ENCODE measurements around the gene SNRNP35. TPM values are rescaled to one million over a fixed set of nuclear protein-coding genes. Genes with fewer than 3 reads are reported as not detected.

Gene SNRNP35
- total RNA-seq, 3 donors from 2014 or later, result 14.6 to 24.1 (median 17.7) TPM

GRCh38 chr12:123472438-123472849, 14.5 kb downstream of the SNRNP35 start:
- Histone ChIP-seq H3K9me3 (no peaks in the 10 kb centered on the region), H3K27ac (no peak overlapping the region), H3K36me3 (no peaks in the 10 kb centered on the region), H3K4me3 (no peak overlapping the region), H3K4me1 (no peaks in the 10 kb centered on the region), H3K27me3 (no peaks in the 10 kb centered on the region)
- intact Hi-C loops (cut with DNase I; ENCODE audit: low total_unique reads), result loop anchor here (10.0 kb wide), 1 partner anchor 88 kb away; the partner anchor contains the start of gene KMT5A
- TF ChIP-seq CTCF (IDR thresholded peaks at IDR 0.05), result no peak
- no peak for TF ChIP-seq POLR2A (IDR thresholded peaks at IDR 0.05)
- TF ChIP-seq POLR2AphosphoS5 (IDR thresholded peaks at IDR 0.05), result no peak
- DNase-seq (ENCODE audit: low spot score in 2 of 2), result no peak

GRCh38 chr12:123474485-123475245, 16.7 kb downstream of the SNRNP35 start:
- H3K27ac ChIP-seq, result no peak overlapping the region
- intact Hi-C loops (cut with DNase I; ENCODE audit: low total_unique reads), result loop anchor here (10.0 kb wide), 1 partner anchor 90 kb away; the partner anchor contains the start of gene KMT5A
- H3K27me3 ChIP-seq, result no peaks in the 10 kb centered on the region
- H3K36me3 ChIP-seq, result no peaks in the 10 kb centered on the region
- no peak for TF ChIP-seq POLR2AphosphoS5 (IDR thresholded peaks at IDR 0.05)
- no peak for TF ChIP-seq POLR2A (IDR thresholded peaks at IDR 0.05)
- no peak for DNase-seq (ENCODE audit: low spot score in 2 of 2)
- no peak overlapping the region for H3K4me3 ChIP-seq
- H3K9me3 ChIP-seq, result no peaks in the 10 kb centered on the region
- no peaks in the 10 kb centered on the region for H3K4me1 ChIP-seq

- H3K4me3 ChIP-seq, result no peak overlapping the region
- H3K9me3 ChIP-seq, result no peaks in the 10 kb centered on the region
- no peaks in the 10 kb centered on the region for H3K36me3 ChIP-seq
- H3K27me3 ChIP-seq, result no peaks in the 10 kb centered on the region
- no peaks in the 10 kb centered on the region for H3K4me1 ChIP-seq
- intact Hi-C loops (cut with DNase I; ENCODE audit: low total_unique reads), result loop anchor here (10.0 kb wide), 1 partner anchor 90 kb away; the partner anchor contains the start of gene KMT5A
- TF ChIP-seq POLR2AphosphoS5 (IDR thresholded peaks at IDR 0.05) (no peak), POLR2A (IDR thresholded peaks at IDR 0.05) (no peak), CTCF (IDR thresholded peaks at IDR 0.05) (no peak)
- no peak for DNase-seq (ENCODE audit: low spot score in 2 of 2)
- no peak overlapping the region for H3K27ac ChIP-seq
Measured at GRCh38 chr12:123475246-123475703, 17.3 kb downstream of the SNRNP35 start.

GRCh38 chr12:123478069-123478468, 20.1 kb downstream of the SNRNP35 start:
- TF ChIP-seq CTCF (IDR thresholded peaks at IDR 0.05) (no peak), POLR2A (IDR thresholded peaks at IDR 0.05) (no peak), POLR2AphosphoS5 (IDR thresholded peaks at IDR 0.05) (no peak)
- H3K4me1 ChIP-seq, result no peaks in the 10 kb centered on the region
- no peak for DNase-seq (ENCODE audit: low spot score in 2 of 2)
- no peaks in the 10 kb centered on the region for H3K36me3 ChIP-seq
- H3K27me3 ChIP-seq, result no peaks in the 10 kb centered on the region
- H3K27ac ChIP-seq, result peak overlapping the region in 1 of 2 donors; percentile 55
- no peak overlapping the region for H3K4me3 ChIP-seq
- H3K9me3 ChIP-seq, result no peaks in the 10 kb centered on the region
- intact Hi-C loops (cut with DNase I; ENCODE audit: low total_unique reads), result loop anchor here (10.0 kb wide), 1 partner anchor 93 kb away; the partner anchor contains the start of gene KMT5A

- intact Hi-C loops (cut with DNase I; ENCODE audit: low total_unique reads), result loop anchor here (10.0 kb wide), 1 partner anchor 94 kb away; the partner anchor contains the start of gene KMT5A
- no peaks in the 10 kb centered on the region for H3K4me1 ChIP-seq
- H3K36me3 ChIP-seq, result no peaks in the 10 kb centered on the region
- TF ChIP-seq POLR2A (IDR thresholded peaks at IDR 0.05), result no peak
- TF ChIP-seq CTCF (IDR thresholded peaks at IDR 0.05), result no peak
- TF ChIP-seq POLR2AphosphoS5 (IDR thresholded peaks at IDR 0.05), result no peak
- peak overlapping the region in 1 of 2 donors; percentile 55 for H3K27ac ChIP-seq
- no peaks in the 10 kb centered on the region for H3K9me3 ChIP-seq
- no peak overlapping the region for H3K4me3 ChIP-seq
- DNase-seq (ENCODE audit: low spot score in 2 of 2), result no peak
- no peaks in the 10 kb centered on the region for H3K27me3 ChIP-seq
Measured at GRCh38 chr12:123478762-123479161, 20.8 kb downstream of the SNRNP35 start.

Measured in breast epithelium (tissue), 4 donors.